ENCODE measurements around the gene NOP9. TPM values are rescaled to one million over a fixed set of nuclear protein-coding genes. Genes with fewer than 3 reads are reported as not detected.

NOP9 gene
- total RNA-seq, 1 donor from 2014 or later = 17.1 TPM

GRCh38 chr14:24289649-24290280 is 9.9 kb upstream of the NOP9 start:
- TF ChIP-seq CTCF (conservative IDR thresholded peaks at IDR 0.05; ENCODE audit: low read depth, low read length) = no peak

DNA sequence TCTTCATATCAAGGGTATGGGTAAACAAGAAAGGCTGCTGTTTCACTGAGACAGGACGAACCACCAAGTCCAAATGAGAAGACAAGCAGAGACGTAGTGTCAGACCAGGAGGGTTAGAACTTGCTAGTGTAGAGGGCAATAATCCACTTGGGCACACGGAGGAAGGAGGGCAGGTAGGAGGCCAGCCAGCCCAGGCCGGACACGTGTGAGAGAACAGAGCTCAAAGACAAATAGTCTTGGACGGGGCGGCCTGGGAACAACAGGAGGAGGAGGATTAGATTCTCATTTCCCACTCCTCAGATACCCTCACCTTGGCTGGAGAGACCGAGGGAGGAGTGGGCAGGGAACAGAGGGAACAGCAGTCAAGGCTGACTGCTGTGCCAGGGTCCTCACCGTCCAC is 8.9 kb upstream of the NOP9 start:
- H3K4me3 ChIP-seq (ENCODE audit: low read depth, low read length) = no peak overlapping the region
- TF ChIP-seq CTCF (conservative IDR thresholded peaks at IDR 0.05; ENCODE audit: low read depth, low read length) = no peak
- DNase-seq (ENCODE audit: low read depth) = no peak

More at GRCh38 chr14:24289649-24290280, 9.9 kb upstream of the NOP9 start:
- H3K4me3 ChIP-seq (ENCODE audit: low read depth, low read length) = no peak overlapping the region
- DNase-seq (ENCODE audit: low read depth) = no peak

DNA sequence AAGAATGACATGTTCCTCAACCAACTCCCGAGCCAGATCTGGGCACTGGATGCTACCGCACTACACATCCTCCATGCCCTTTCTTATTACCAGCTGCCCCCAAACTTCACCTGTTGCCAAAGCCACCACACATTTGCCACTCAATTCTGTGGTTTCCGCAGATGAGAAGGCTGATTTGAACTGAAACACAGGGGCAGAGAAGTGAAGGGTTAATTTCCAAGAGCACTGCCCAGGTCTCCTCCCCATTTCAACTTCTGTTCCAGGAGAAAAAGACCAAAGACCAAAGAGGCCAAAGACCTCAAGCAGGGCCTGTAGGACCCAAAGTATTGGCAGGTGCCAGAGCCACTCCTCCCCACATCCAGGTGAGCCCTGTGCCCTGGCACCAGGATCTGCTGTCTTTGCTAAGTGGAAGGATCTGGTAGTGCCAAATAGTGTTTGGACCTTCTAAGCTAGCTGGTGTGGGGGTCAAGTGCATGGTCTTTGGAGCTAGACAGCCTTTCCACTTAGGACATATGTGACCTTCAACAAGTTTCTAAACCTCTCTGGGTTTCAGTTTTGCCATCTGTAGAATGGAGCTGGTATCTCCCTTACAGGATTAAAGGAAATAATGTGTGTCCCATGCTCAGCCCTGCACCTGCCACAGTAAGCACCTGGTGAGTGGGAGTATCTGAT is 8.1 kb upstream of the NOP9 start:
- TF ChIP-seq CTCF (conservative IDR thresholded peaks at IDR 0.05; ENCODE audit: low read depth, low read length) = no peak
- DNase-seq (ENCODE audit: low read depth) = no peak

DNA sequence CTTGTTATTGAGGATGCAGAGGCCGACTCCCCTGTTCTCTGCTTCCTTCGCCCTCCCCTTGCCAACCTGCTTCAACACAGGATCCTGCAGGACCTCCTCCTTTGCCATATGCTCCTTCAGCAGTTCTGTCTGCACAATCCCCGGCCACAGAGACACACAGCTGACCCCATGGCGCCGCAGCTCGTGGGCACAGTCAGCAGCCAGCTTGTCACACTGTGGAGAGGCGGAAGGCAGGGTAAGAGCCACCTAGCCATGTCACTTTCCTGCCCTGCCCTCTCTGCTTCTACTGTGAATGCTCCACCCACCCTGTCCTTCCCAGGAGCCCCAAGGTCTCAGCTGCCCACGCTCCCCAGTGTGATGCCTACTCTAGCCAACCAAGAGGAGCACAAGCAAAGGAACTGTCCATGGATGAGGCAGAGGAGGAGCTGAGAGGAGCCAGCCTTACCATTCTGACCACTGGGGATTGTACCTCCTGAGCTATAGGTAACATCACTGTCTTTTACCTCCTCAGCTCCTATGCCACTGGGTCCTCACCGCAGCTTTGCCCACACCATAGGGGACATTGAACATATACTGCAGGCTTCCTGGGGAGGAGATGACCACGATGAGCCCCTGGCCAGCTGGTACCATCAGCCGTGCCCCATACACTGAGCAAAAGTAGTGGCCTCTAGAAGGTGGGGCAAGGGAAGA is 7.4 kb upstream of the NOP9 start:
- DNase-seq (ENCODE audit: low read depth) = no peak
- TF ChIP-seq CTCF (conservative IDR thresholded peaks at IDR 0.05; ENCODE audit: low read depth, low read length) = no peak
- H3K4me3 ChIP-seq (ENCODE audit: low read depth, low read length) = no peak overlapping the region

More for the DNA sequence above, 8.1 kb upstream of the NOP9 start:
- H3K4me3 ChIP-seq (ENCODE audit: low read depth, low read length) = no peak overlapping the region

- no peak for TF ChIP-seq CTCF (conservative IDR thresholded peaks at IDR 0.05; ENCODE audit: low read depth, low read length)
- DNase-seq (ENCODE audit: low read depth) = no peak
- H3K4me3 ChIP-seq (ENCODE audit: low read depth, low read length) = no peak overlapping the region
Observed at GRCh38 chr14:24293525-24293924, 6.1 kb upstream of the NOP9 start.

DNA sequence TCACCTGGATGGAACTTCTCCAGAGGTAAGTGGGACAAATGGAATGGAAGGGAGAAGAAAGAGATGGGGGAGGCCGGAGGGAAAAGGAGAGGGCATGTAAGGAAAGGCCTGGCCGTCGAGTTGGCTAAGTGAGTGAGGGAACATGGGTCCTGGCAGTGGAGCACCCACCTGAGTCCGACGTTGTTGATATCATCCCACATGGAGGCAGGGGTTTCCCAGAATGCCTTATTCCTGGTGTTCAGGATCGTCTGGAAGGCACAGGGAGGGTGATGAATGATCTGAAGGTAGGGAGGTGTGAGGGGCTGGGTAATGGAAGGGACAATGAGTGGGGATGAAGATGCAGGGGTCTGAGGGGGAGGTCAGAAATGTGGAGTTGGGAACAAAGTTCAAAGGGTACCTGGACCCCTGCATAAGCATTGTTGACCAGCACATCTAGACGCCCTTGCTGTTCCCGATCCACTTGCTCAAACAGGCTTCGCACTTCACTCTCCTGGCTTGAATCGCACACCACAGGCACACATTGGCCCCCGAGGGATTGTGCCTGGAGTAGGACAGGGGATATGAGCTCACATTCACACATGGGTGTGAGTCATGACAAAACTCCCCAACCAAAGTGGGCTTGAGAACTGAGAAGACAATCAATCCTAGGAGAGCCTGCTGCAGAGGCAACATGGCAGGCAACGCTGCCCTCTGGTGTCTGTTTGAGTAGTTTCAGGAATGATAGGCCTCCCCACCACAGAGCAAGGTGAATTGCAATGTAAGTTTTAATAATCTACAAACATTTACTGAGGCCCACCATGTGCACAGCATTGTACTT is 3.1 kb upstream of the NOP9 start:
- H3K4me3 ChIP-seq (ENCODE audit: low read depth, low read length) = no peak overlapping the region
- peak; percentile 86 for TF ChIP-seq CTCF (conservative IDR thresholded peaks at IDR 0.05; ENCODE audit: low read depth, low read length)
- DNase-seq (ENCODE audit: low read depth) = peak; percentile 64
